Measurements from ENCODE around the gene ACSM6. TPM values are rescaled to one million over a fixed set of nuclear protein-coding genes. Genes with fewer than 3 reads are reported as not detected.
"Not testable (repeated sequence)": the region's sequence is repeated elsewhere in the genome, so short reads cannot be mapped to it uniquely, and the experiment has no call there.

The ACSM6 gene
- polyA plus RNA-seq, 1 experiment: not detected

GRCh38 chr10:95225136-95225535, 31.1 kb downstream of the ACSM6 start:
- TF ChIP-seq, protein P1, sequence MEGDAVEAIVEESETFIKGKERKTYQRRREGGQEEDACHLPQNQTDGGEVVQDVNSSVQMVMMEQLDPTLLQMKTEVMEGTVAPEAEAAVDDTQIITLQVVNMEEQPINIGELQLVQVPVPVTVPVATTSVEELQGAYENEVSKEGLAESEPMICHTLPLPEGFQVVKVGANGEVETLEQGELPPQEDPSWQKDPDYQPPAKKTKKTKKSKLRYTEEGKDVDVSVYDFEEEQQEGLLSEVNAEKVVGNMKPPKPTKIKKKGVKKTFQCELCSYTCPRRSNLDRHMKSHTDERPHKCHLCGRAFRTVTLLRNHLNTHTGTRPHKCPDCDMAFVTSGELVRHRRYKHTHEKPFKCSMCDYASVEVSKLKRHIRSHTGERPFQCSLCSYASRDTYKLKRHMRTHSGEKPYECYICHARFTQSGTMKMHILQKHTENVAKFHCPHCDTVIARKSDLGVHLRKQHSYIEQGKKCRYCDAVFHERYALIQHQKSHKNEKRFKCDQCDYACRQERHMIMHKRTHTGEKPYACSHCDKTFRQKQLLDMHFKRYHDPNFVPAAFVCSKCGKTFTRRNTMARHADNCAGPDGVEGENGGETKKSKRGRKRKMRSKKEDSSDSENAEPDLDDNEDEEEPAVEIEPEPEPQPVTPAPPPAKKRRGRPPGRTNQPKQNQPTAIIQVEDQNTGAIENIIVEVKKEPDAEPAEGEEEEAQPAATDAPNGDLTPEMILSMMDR (IDR thresholded peaks at IDR 0.05; ENCODE audit: low read depth, low read length): no peak
- ChIA-PET CTCF (interaction anchor here (0.7 kb wide), 1 partner anchor 21 kb away, joined by 3 read pairs; no protein-coding TSS in a partner anchor), POLR2A (no interaction called here)

GRCh38 chr10:95228934-95229723, 35.1 kb downstream of the ACSM6 start:
- Histone ChIP-seq H3K27ac (ENCODE audit: low read depth, low read length) (peak overlapping the region; percentile 94), H3K9me3 (ENCODE audit: control insufficient read depth, insufficient read depth, low read length) (peaks cover 17% of the 10 kb centered on the region), H3K4me3 (ENCODE audit: low read depth, low read length) (0 out of 2 replicates have a peak overlapping the region, but pooled peaks have one; percentile 3)
- ChIA-PET POLR2A (interaction anchor here (0.7 to 1.1 kb wide), 2 partner anchors 49 to 79 kb away, joined by 3 to 6 read pairs; no protein-coding TSS in a partner anchor), CTCF (interaction anchor here (1.5 kb wide), 1 partner anchor 134 kb away, joined by 3 read pairs; no protein-coding TSS in a partner anchor)
- DNase-seq (ENCODE audit: low read depth, low spot score); H3K27me3 ChIP-seq (ENCODE audit: control insufficient read depth, insufficient read depth, low read length): not testable (repeated sequence)

More at GRCh38 chr10:95225136-95225535, 31.1 kb downstream of the ACSM6 start:
- no peaks in the 10 kb centered on the region for H3K27me3 ChIP-seq (ENCODE audit: control insufficient read depth, insufficient read depth, low read length)
- H3K27ac ChIP-seq (ENCODE audit: low read depth, low read length): no peak overlapping the region
- no peak overlapping the region for H3K4me3 ChIP-seq (ENCODE audit: low read depth, low read length)
- no peak for DNase-seq (ENCODE audit: low read depth, low spot score)
- H3K9me3 ChIP-seq (ENCODE audit: control insufficient read depth, insufficient read depth, low read length): peaks cover under 1% of the 10 kb centered on the region; the same call in 1 of the 2 replicates

GRCh38 chr10:95229724-95230627, 35.9 kb downstream of the ACSM6 start:
- no peaks in the 10 kb centered on the region for H3K27me3 ChIP-seq (ENCODE audit: control insufficient read depth, insufficient read depth, low read length)
- peak overlapping the region; percentile 94 for H3K27ac ChIP-seq (ENCODE audit: low read depth, low read length)
- DNase-seq (ENCODE audit: low read depth, low spot score): peak; percentile 88
- no peak overlapping the region for H3K4me3 ChIP-seq (ENCODE audit: low read depth, low read length)
- peaks cover 17% of the 10 kb centered on the region for H3K9me3 ChIP-seq (ENCODE audit: control insufficient read depth, insufficient read depth, low read length)
- ChIA-PET POLR2A (interaction anchor here (0.7 to 1.1 kb wide), 2 partner anchors 48 to 78 kb away, joined by 3 to 6 read pairs; no protein-coding TSS in a partner anchor), CTCF (interaction anchor here (0.7 kb wide), 1 partner anchor 17 kb away, joined by 4 read pairs; no protein-coding TSS in a partner anchor)
- TF ChIP-seq, protein P1 (IDR thresholded peaks at IDR 0.05; ENCODE audit: low read depth, low read length): no peak

GRCh38 chr10:95230677-95231586, 36.9 kb downstream of the ACSM6 start:
- POLR2A ChIA-PET; DNase-seq (ENCODE audit: low read depth, low spot score); H3K4me3 ChIP-seq (ENCODE audit: low read depth, low read length); H3K27me3 ChIP-seq (ENCODE audit: control insufficient read depth, insufficient read depth, low read length): not testable (repeated sequence)
- peak overlapping the region; percentile 94 for H3K27ac ChIP-seq (ENCODE audit: low read depth, low read length)
- CTCF ChIA-PET: interaction anchor here (0.7 to 6.9 kb wide), 3 partner anchors 7 to 16 kb away, joined by 4 to 73 read pairs (median 7); no protein-coding TSS in a partner anchor
- H3K9me3 ChIP-seq (ENCODE audit: control insufficient read depth, insufficient read depth, low read length): peaks cover 17% of the 10 kb centered on the region

GRCh38 chr10:95233377-95234034, 39.5 kb downstream of the ACSM6 start:
- ChIA-PET CTCF (interaction anchor here (6.9 to 18.8 kb wide), 2 partner anchors 11 to 127 kb away, joined by 73 to 507 read pairs; no protein-coding TSS in a partner anchor), POLR2A (no interaction called here)
- TF ChIP-seq, protein P1 (IDR thresholded peaks at IDR 0.05; ENCODE audit: low read depth, low read length): no peak
- Histone ChIP-seq H3K27me3 (ENCODE audit: control insufficient read depth, insufficient read depth, low read length) (no peaks in the 10 kb centered on the region), H3K4me3 (ENCODE audit: low read depth, low read length) (no peak overlapping the region), H3K27ac (ENCODE audit: low read depth, low read length) (no peak overlapping the region), H3K9me3 (ENCODE audit: control insufficient read depth, insufficient read depth, low read length) (peaks cover 17% of the 10 kb centered on the region)
- DNase-seq (ENCODE audit: low read depth, low spot score): no peak
